IPS-18a (cell line): ENCODE results near the gene APAF1.

ENCODE experiments used
- H3K27ac ChIP-seq: one replicate; pipeline ENCODE4 v1.5.1; 2013; ENCODE audit warnings: low read length
- H3K27me3 ChIP-seq: one replicate; pipeline ENCODE4 v1.6.1; 2013; ENCODE audit warnings: mild to moderate bottlenecking, low read length; ENCODE audit not compliant: control insufficient read depth, insufficient read depth
- H3K36me3 ChIP-seq: one replicate; pipeline ENCODE4 v1.6.1; 2013; ENCODE audit warnings: low read depth, low read length; ENCODE audit not compliant: control insufficient read depth
- H3K4me1 ChIP-seq: one replicate; pipeline ENCODE4 v1.6.1; 2013; ENCODE audit warnings: low read depth, low read length; ENCODE audit not compliant: control insufficient read depth
- H3K4me3 ChIP-seq: one replicate; pipeline ENCODE4 v1.5.1; 2013; ENCODE audit warnings: low read length
- H3K9ac ChIP-seq: one replicate; pipeline ENCODE4 v1.6.1; 2013; ENCODE audit warnings: mild to moderate bottlenecking, low read length, moderate library complexity
- H3K9me3 ChIP-seq: one replicate; pipeline ENCODE4 v1.6.1; 2013; ENCODE audit warnings: low read depth, low read length; ENCODE audit not compliant: control insufficient read depth

Gene APAF1

DNA sequence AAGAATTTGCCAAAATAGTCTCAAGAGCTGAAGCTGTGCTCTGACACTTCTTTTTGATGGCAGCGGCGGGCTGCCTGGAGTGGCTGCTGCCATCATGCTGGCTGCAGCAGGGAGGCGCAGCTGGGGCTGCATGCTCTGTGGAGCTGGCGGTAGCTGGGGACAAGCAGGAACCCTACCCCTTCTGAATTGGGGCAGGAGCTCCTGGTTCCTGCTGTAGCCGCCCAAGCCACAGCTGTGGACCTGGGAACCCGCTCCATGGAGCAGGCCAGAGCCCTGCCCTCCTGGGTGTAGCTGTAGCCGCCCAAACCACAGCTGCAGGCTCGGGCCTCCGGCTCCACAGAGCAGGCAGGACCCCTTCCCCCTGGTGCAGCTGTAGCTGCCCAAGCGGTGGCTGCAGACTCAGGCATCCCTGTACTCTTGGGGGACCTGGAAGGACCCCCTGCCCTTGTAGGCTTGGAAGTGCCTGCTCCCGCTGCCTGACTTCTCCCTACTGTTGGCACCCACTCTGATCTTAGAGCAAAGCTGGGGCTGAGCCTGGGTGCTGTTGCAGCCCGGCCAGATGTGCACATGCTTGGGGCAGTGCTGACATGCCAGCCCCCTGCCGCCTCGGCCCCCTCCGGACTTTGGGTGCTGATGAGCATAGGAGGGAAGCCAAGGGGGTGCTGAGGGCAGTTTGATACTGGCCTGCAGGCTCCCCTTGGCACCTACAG lies 33.3 kb downstream of the APAF1 start:
- H3K27me3 ChIP-seq: no peaks in the 10 kb centered on the region
- H3K9ac ChIP-seq: no peak overlapping the region
- no peak overlapping the region for H3K27ac ChIP-seq
- H3K4me1 ChIP-seq: no peaks in the 10 kb centered on the region
- H3K9me3 ChIP-seq: no peaks in the 10 kb centered on the region
- H3K36me3 ChIP-seq: peaks cover 26% of the 10 kb centered on the region
- H3K4me3 ChIP-seq: no peak overlapping the region

DNA sequence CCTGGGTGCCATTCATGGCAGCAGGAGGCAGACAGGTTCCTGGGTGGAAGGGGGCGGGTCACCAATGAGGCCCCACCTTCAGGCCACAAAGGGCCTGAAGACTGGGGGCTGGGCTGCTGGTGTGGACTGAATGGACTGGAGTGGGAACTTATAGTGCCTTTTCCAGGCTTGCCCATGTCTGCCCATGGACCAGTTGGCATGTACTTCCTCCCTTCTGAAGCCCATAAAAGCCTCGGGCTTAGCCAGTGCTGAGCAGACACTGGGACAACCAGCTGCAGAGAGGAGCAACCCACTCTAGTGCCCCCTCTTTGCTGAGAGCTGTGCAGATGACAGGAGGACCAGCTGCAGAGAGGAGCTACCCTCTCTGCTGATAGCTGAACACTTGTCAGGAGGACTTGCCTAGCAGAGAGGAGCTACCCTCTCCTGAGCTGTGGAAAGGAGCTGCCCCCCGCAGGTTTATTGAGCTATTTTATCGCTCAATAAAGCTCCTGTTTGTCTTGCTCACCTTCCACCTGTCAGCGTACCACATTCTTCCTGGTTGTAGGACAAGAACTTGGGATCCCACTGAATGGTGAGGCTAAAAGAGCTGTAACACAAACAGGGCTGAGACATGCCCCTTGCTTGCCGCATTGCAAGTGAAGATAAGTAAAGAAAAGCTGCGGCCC lies 34.0 kb downstream of the APAF1 start:
- Histone ChIP-seq H3K27ac (no peak overlapping the region), H3K27me3 (no peaks in the 10 kb centered on the region), H3K4me3 (no peak overlapping the region), H3K4me1 (no peaks in the 10 kb centered on the region), H3K9ac (no peak overlapping the region), H3K36me3 (peaks cover 30% of the 10 kb centered on the region), H3K9me3 (no peaks in the 10 kb centered on the region)

GRCh38 chr12:98679611-98680005 lies 34.5 kb downstream of the APAF1 start:
- H3K36me3 ChIP-seq: peaks cover 30% of the 10 kb centered on the region
- H3K9me3 ChIP-seq: no peaks in the 10 kb centered on the region
- no peak overlapping the region for H3K9ac ChIP-seq
- no peak overlapping the region for H3K27ac ChIP-seq
- H3K27me3 ChIP-seq: no peaks in the 10 kb centered on the region
- no peaks in the 10 kb centered on the region for H3K4me1 ChIP-seq
- no peak overlapping the region for H3K4me3 ChIP-seq

- Histone ChIP-seq H3K9ac (no peak overlapping the region), H3K4me3 (no peak overlapping the region), H3K36me3 (peaks cover 33% of the 10 kb centered on the region), H3K27me3 (no peaks in the 10 kb centered on the region), H3K4me1 (no peaks in the 10 kb centered on the region), H3K9me3 (no peaks in the 10 kb centered on the region), H3K27ac (no peak overlapping the region)
Observed at GRCh38 chr12:98684199-98684598, 39.1 kb downstream of the APAF1 start.

DNA sequence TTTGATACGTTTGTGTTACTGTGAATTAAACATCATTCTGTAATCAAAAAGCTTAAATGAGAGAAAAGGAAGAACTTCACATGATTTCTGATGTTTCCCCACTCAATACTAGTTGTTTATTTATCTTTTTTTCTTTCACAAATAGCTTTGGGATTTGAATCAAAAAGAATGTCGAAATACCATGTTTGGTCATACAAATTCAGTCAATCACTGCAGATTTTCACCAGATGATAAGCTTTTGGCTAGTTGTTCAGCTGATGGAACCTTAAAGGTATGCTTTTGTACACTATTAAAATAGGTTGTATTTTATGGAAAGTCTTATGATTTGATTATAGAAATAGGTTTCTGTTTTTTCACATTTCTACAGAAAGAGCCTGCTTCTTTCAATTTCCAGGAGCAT lies 41.5 kb downstream of the APAF1 start:
- Histone ChIP-seq H3K36me3 (peaks cover 19% of the 10 kb centered on the region), H3K4me1 (no peaks in the 10 kb centered on the region), H3K9ac (no peak overlapping the region), H3K27ac (no peak overlapping the region), H3K27me3 (no peaks in the 10 kb centered on the region), H3K9me3 (no peaks in the 10 kb centered on the region), H3K4me3 (no peak overlapping the region)

DNA sequence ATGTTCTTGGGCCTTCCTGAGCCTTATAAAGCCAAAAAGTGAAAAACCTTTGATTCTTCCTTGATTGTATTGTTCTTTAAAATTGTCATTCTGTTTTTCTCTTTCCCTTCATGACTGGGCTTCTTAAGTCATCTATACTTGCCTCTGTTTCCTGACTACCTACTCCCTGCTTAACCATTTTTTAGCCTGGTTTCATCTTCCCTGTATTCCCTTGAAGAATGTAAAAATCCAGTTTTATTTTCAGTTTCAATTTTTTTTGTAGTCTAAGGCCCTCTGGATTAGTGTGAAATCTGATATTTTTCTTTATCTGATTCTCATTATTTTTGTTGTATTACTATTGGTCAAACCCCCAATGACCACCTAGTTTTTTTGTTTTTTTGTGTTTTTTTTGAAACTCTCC lies 46.3 kb downstream of the APAF1 start:
- Histone ChIP-seq H3K9ac (no peak overlapping the region), H3K36me3 (peaks cover 3% of the 10 kb centered on the region), H3K4me1 (peaks cover 11% of the 10 kb centered on the region), H3K4me3 (no peak overlapping the region), H3K27ac (no peak overlapping the region), H3K9me3 (no peaks in the 10 kb centered on the region), H3K27me3 (no peaks in the 10 kb centered on the region)

DNA sequence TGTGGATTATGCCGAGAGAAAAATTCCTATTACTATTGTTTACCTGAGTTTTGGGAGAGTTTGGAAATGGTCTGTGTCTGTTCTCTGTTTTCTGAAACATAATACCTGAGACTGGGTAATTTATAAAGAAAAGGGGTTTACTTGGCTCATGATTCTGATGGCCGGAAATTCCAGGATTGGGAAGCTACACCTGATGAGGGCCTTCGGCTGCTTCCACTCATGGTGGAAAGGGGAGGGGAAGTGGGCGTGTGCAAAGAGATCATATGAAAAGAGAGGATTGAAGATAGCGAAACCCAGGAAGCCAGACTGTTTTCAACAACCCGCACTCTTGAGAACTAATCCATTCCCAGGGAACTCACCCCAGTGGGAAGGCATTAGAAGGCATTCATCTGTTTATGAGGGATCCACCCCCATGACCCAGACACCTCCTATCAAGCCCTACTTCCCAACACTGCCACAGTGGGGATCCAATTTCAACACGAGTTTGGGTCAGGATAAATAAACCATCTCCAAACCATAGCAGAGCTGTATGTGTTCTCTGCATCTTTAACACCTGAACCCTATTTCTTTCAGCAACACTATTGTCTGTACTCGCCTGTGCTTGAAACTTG lies 51.1 kb downstream of the APAF1 start:
- Histone ChIP-seq H3K9me3 (no peaks in the 10 kb centered on the region), H3K36me3 (peaks cover 2% of the 10 kb centered on the region), H3K9ac (no peak overlapping the region), H3K27ac (no peak overlapping the region), H3K4me1 (peaks cover 16% of the 10 kb centered on the region), H3K4me3 (peak overlapping the region; percentile 28), H3K27me3 (no peaks in the 10 kb centered on the region)

- H3K4me3 ChIP-seq: no peak overlapping the region
- peaks cover 16% of the 10 kb centered on the region for H3K4me1 ChIP-seq
- no peak overlapping the region for H3K9ac ChIP-seq
- H3K9me3 ChIP-seq: no peaks in the 10 kb centered on the region
- no peaks in the 10 kb centered on the region for H3K27me3 ChIP-seq
- no peak overlapping the region for H3K27ac ChIP-seq
- H3K36me3 ChIP-seq: peaks cover 2% of the 10 kb centered on the region
Observed at GRCh38 chr12:98697209-98697608, 52.1 kb downstream of the APAF1 start.

DNA sequence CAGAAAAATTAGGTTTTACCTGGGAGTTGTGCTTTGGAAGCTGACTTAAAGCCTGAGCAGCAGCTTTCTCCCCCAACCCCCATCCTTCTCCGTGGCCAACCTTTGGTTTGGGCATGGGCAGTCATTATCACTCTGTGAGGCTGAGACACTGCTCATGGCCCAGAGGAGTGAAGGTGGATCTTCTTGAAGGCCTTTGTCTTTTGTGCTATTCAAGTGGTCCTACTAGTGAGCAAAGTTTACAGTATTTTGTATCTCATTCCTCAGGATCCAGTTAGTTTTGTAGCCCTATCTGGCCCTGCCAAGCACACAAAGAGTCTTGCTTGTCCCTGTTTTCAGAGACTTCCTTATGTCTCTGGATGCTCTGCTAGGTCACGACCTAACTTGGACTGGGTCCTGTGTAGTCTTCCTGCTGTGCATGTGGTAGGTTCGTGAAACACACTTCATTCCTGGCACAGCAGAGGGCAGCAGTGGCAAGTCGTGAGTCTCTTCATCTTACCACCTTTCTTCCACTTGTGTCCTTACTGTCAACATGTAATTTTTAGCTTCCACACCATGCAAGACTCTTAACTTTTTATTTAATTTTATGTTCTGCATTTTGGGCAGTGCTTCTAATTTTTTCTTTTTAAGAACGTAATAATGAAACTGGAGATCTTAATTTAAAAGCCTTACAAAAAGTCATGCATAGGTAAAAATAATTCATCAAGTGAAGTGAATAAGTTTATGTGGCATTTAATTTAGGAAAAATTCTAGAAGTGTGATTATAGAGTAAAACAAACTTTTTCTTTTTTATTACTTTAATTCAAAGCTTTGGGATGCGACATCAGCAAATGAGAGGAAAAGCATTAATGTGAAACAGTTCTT lies 53.7 kb downstream of the APAF1 start:
- Histone ChIP-seq H3K4me1 (peaks cover 16% of the 10 kb centered on the region), H3K9me3 (no peaks in the 10 kb centered on the region), H3K27ac (no peak overlapping the region), H3K4me3 (no peak overlapping the region), H3K36me3 (peaks cover 2% of the 10 kb centered on the region), H3K9ac (no peak overlapping the region), H3K27me3 (no peaks in the 10 kb centered on the region)

DNA sequence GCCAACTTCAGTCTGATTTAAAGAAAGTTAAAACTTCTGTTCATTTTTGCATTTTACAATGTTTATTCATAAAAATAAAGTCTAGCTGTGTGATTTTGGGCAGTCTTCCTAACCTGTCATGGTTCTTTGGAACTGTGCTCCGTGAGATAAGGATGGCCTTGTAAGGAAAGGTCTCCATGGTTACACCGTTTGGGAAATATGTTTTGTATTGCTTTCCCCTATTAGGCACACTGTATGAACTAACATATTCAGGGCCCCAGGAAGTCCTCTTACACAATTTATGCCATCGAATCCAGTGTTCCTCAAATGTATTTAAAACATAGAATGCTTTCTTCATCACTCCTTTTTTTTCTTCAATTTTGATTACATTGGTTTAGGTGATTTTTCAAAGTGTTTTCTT lies 54.5 kb downstream of the APAF1 start:
- peaks cover 2% of the 10 kb centered on the region for H3K36me3 ChIP-seq

DNA sequence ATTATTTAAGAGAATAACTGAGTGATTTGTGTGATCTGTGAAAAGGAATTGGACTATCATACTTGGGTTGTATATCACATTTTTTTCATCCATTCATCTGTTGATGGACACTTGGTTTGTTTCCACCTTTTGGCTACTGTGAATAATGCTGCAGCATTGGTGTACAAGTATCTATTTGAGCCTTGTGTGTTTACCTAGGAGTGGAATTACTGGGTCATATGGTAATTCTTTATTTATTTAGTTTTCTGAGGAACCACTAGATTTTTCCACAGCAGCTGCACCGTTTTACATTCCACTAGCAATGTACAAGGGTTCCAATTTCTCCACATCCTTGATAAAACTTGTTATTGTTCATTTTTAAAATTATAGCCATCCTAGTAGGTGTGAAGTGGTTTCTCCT lies 56.1 kb downstream of the APAF1 start:
- Histone ChIP-seq H3K4me1 (peaks cover 7% of the 10 kb centered on the region), H3K27me3 (no peaks in the 10 kb centered on the region), H3K9me3 (no peaks in the 10 kb centered on the region), H3K27ac (no peak overlapping the region), H3K4me3 (no peak overlapping the region), H3K36me3 (peaks cover 2% of the 10 kb centered on the region), H3K9ac (no peak overlapping the region)

More for the DNA sequence above, 54.5 kb downstream of the APAF1 start:
- H3K4me1 ChIP-seq: peaks cover 16% of the 10 kb centered on the region
- H3K27me3 ChIP-seq: no peaks in the 10 kb centered on the region
- H3K9me3 ChIP-seq: no peaks in the 10 kb centered on the region
- H3K27ac ChIP-seq: no peak overlapping the region
- H3K4me3 ChIP-seq: no peak overlapping the region
- no peak overlapping the region for H3K9ac ChIP-seq
